HG02840 (cell line): Measurements from ENCODE around the gene PGAM1.
"Not testable (repeated sequence)": the region's sequence is repeated elsewhere in the genome, so short reads cannot be mapped to it uniquely, and the experiment has no call there.

Experiments
- ATAC-seq: cut with Tn5 transposase; IDR thresholded peaks from one replicate; pipeline ENCODE4 v1.9.1; 2021; ENCODE audit warnings: mild to moderate bottlenecking, moderate library complexity, moderate number of reproducible peaks; ENCODE audit not compliant: unreplicated experiment, low FRiP score

The PGAM1 gene

GRCh38 chr10:97454330-97455036 lies 28.5 kb downstream of the PGAM1 start:
- no peak for ATAC-seq

GRCh38 chr10:97456034-97456685 lies 30.2 kb downstream of the PGAM1 start:
- no peak for ATAC-seq

GRCh38 chr10:97456686-97457065 lies 30.7 kb downstream of the PGAM1 start:
- no peak for ATAC-seq

- no peak for ATAC-seq
These were observed 33.1 kb downstream of the PGAM1 start for GRCh38 chr10:97459111-97459510.

- ATAC-seq, result no peak
These were observed 33.9 kb downstream of the PGAM1 start for GRCh38 chr10:97459933-97460332.

- no peak for ATAC-seq
These were observed 36.3 kb downstream of the PGAM1 start for GRCh38 chr10:97462309-97462708.

- ATAC-seq, result no peak
These were observed 37.6 kb downstream of the PGAM1 start for GRCh38 chr10:97463363-97464132.

- no peak for ATAC-seq
These were observed 38.2 kb downstream of the PGAM1 start for GRCh38 chr10:97464226-97464625.

GRCh38 chr10:97465982-97466381 lies 40.0 kb downstream of the PGAM1 start:
- no peak for ATAC-seq

- ATAC-seq, result no peak
These were observed 40.8 kb downstream of the PGAM1 start for GRCh38 chr10:97466755-97467154.

- no peak for ATAC-seq
These were observed 42.2 kb downstream of the PGAM1 start for GRCh38 chr10:97468162-97468561.

GRCh38 chr10:97468781-97469180 lies 42.8 kb downstream of the PGAM1 start:
- not testable (repeated sequence) for ATAC-seq

GRCh38 chr10:97474918-97475317 lies 48.9 kb downstream of the PGAM1 start:
- ATAC-seq, result no peak

GRCh38 chr10:97475936-97476594 lies 50.1 kb downstream of the PGAM1 start:
- ATAC-seq, result no peak

GRCh38 chr10:97479410-97479809 lies 53.4 kb downstream of the PGAM1 start:
- ATAC-seq, result not testable (repeated sequence)

- no peak for ATAC-seq
These were observed 53.9 kb downstream of the PGAM1 start for GRCh38 chr10:97479939-97480338.

GRCh38 chr10:97481071-97481470 lies 55.1 kb downstream of the PGAM1 start:
- ATAC-seq, result no peak

- ATAC-seq, result no peak
These were observed 56.4 kb downstream of the PGAM1 start for GRCh38 chr10:97482381-97482780.
